ENCODE data around the gene PRR19.

Gene PRR19

DNA sequence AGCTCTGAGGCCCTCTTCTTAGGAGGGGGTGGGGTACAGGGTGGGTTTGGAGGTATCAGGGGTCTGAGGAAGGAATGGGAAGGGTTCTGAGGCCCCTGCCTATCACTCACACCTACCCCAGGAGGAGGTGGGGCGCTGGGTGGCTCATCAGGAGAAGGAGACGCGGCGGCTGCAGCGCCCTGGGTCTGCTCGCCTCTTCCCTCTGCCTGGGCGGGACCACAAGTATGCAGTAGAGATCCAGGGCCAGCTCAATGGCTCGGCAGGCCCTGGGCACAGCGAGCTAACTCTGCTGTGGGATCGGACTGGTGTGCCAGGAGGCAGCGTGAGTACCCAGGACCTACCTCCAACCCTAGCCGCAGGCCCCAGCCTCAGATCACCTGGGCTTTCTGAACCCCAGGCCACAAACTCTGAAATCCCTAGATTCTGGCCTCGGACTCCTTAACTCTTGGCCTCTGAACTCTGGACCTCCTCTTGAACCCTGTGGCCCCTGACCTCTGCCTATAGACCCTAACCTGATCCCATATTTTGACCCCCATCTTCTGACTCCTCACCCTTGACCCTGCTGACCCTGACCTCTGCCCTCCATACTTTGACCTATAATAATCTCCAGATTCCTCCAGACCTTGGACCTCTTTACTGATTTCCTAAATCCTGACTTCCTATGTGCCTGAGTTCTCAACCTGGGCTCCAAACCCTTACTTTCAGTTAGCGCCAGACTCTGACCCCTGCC, 47.6 kb downstream of the PRR19 start:
- no peak for DNase-seq (ENCODE audit: low read depth, low spot score)

GRCh38 chr19:42350417-42350816, 48.5 kb downstream of the PRR19 start:
- no peak for DNase-seq (ENCODE audit: low read depth, low spot score)

- no peak for DNase-seq (ENCODE audit: low read depth, low spot score)
Measured at GRCh38 chr19:42351079-42351735, 49.3 kb downstream of the PRR19 start.

- no peak for DNase-seq (ENCODE audit: low read depth, low spot score)
Measured at GRCh38 chr19:42352301-42353259, 50.6 kb downstream of the PRR19 start.

- no peak for DNase-seq (ENCODE audit: low read depth, low spot score)
Measured at GRCh38 chr19:42353341-42354015, 51.5 kb downstream of the PRR19 start.

- DNase-seq (ENCODE audit: low read depth, low spot score), result no peak
Measured at GRCh38 chr19:42355896-42356295, 54.0 kb downstream of the PRR19 start.

- no peak for DNase-seq (ENCODE audit: low read depth, low spot score)
Measured at GRCh38 chr19:42356686-42357085, 54.8 kb downstream of the PRR19 start.

DNA sequence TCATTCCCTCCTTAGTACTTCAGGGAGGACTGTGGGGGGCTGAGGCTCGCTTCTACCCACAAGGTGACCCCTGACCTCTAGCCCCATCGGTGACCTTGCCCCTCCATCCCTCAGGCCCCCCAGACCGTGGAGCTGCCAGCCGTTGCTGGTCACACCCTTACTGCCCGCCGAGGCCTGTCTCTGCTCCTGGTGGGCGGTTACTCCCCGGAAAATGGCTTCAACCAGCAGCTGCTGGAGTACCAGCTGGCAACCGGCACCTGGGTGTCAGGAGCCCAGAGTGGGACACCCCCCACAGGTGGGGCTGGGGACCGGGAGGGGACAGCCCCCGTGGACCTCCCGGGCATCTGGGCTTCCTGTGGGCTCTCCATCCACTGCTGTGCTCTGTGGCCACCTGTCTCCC, 55.4 kb downstream of the PRR19 start:
- no peak for DNase-seq (ENCODE audit: low read depth, low spot score)
